ENCODE data around the gene SLC4A11.
"Not testable (repeated sequence)": the region's sequence is repeated elsewhere in the genome, so short reads cannot be mapped to it uniquely, and the experiment has no call there.

Gene SLC4A11

GRCh38 chr20:3188823-3189413 is 50.1 kb downstream of the SLC4A11 start:
- no peak overlapping the region for H3K27ac ChIP-seq
- TF ChIP-seq CTCF (conservative IDR thresholded peaks at IDR 0.05), result no peak

DNA sequence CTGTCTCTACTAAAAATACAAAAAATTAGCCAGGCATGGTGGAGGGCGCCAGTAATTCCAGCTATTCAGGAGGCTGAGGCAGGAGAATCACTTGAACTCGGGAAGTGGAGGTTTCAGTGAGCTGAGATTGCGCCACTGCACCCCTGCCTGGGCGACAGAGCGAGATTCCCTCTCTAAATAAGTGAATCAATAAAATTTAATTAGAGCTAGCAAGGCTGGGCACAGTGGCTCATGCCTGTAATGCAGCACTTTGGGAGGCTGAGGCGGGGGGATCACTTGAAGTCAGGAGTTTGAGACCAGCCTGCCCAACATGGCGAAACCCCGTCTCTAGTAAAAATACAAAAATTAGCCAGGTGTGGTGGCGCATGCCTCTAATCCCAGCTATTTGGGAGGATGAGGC is 51.1 kb downstream of the SLC4A11 start:
- H3K27ac ChIP-seq, result not testable (repeated sequence)

GRCh38 chr20:3183896-3184612 is 54.9 kb downstream of the SLC4A11 start:
- H3K27ac ChIP-seq, result no peak overlapping the region
- no peak for TF ChIP-seq CTCF (conservative IDR thresholded peaks at IDR 0.05)

- H3K27ac ChIP-seq, result not testable (repeated sequence)
Observed at GRCh38 chr20:3182429-3182828, 56.6 kb downstream of the SLC4A11 start.

DNA sequence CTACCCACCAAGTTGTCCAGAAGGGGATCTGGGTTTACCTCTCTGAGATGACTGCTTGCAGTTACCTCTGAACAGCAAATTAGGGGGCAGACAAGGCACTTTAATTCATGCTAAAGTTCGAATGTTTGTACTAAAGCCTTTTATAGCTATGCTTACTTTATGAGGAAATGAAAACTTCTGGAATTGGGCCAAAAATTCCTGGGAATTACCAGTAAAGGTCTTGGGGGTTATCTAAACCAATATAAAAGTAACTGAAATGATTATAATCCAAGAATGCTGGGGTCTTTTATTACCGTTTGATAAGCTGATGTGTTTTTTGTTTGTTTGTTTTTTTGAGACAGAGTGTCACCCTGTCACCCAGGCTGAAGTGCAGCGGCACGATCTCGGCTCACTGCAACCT is 57.7 kb downstream of the SLC4A11 start:
- TF ChIP-seq CTCF (conservative IDR thresholded peaks at IDR 0.05), result no peak

DNA sequence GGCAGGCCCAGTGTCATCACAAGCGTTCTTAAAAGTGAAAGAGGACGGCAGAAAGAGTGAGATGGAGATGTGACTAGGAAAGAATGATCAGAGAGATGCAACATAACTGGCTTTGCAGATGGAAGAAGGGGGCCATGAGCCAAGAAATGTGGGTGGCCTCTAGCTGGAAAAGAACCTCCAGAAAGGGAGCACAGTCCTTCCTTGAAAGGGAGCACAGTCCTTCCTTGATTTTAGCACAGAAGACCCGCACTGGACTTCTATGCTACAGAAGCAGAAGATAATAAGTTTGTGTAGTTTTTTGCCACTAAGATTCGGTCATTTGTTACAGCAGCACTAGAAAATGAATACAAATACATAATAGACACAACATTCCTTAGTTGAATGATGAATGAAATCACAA is 58.7 kb downstream of the SLC4A11 start:
- no peak overlapping the region for H3K27ac ChIP-seq

More for the DNA sequence above, 57.7 kb downstream of the SLC4A11 start:
- H3K27ac ChIP-seq, result no peak overlapping the region

GRCh38 chr20:3177746-3178485 is 61.1 kb downstream of the SLC4A11 start:
- H3K27ac ChIP-seq, result no peak overlapping the region
- TF ChIP-seq CTCF (conservative IDR thresholded peaks at IDR 0.05), result no peak

More for the DNA sequence above, 58.7 kb downstream of the SLC4A11 start:
- no peak for TF ChIP-seq CTCF (conservative IDR thresholded peaks at IDR 0.05)

All from VCaP (cell line).